Measurements from ENCODE around the gene CFAP65.

Gene CFAP65

DNA sequence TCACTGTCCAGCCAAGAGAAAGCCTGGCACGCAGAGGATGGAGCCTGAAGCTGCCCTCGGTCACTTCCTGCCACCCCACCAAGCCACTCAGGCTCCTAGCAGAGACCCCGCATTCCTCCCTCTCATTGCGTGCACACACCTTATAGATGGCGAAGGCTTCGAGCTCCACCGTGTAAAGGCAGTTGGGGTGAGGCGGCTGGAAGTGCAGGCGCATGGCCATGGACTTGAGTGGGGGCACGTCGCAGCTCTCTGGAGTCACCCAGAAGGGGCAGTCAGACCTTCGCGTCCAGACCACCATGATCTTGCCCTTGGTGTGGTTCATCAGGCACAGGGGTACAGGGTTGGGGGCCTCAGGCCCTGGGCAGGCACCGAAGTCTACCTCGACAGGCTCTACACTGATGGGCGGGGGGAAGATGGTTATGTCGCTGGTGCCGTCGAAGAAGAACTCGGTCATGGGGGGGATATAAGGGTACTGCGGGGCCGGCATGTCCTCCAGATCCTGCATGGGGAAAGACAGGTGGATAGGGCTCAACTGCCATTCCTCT, 13.7 kb downstream of the CFAP65 start:
- TF ChIP-seq POLR2AphosphoS5 (IDR thresholded peaks at IDR 0.05; ENCODE audit: low read depth, low read length): no peak
- no peak for TF ChIP-seq POLR2A (IDR thresholded peaks at IDR 0.05; ENCODE audit: low read depth, low read length)
- TF ChIP-seq POU2F2 (IDR thresholded peaks at IDR 0.05; ENCODE audit: low read depth, low read length): no peak
- TF ChIP-seq SPI1 (IDR thresholded peaks at IDR 0.05; ENCODE audit: low read depth, low read length): no peak
- no peak for TF ChIP-seq PAX5 (IDR thresholded peaks at IDR 0.05; ENCODE audit: insufficient read depth, low read length, severe bottlenecking)
- no peak for TF ChIP-seq TAF1 (IDR thresholded peaks at IDR 0.05; ENCODE audit: low read depth, low read length)
- FAIRE-seq (no peak), DNase-seq (ENCODE audit: insufficient read length, low spot score) (no peak)

DNA sequence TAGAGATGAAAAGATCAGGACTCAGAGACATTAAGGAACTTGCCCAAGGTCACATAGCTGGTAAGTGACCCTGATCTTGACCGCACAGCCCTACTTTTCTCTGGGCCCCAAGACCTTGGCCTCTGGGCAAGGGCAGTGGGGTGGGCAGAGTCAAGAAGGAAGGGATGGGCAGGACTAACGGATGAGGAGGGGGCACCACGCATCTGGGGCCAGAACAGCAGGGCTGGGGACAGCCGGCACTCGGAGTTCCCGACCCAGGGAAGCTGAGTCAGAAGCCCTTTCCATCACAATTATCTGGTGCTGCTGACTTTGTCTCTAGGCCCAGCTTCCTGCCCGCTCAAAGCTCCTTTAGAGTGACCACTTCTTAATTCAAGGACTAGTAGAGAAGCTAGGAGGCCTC, 14.4 kb downstream of the CFAP65 start:
- no peak for DNase-seq (ENCODE audit: insufficient read length, low spot score)
- TF ChIP-seq SPI1 (IDR thresholded peaks at IDR 0.05; ENCODE audit: low read depth, low read length): no peak
- no peak for TF ChIP-seq TAF1 (IDR thresholded peaks at IDR 0.05; ENCODE audit: low read depth, low read length)
- no peak for TF ChIP-seq POLR2AphosphoS5 (IDR thresholded peaks at IDR 0.05; ENCODE audit: low read depth, low read length)
- no peak for TF ChIP-seq POU2F2 (IDR thresholded peaks at IDR 0.05; ENCODE audit: low read depth, low read length)
- no peak for TF ChIP-seq PAX5 (IDR thresholded peaks at IDR 0.05; ENCODE audit: insufficient read depth, low read length, severe bottlenecking)
- TF ChIP-seq POLR2A (IDR thresholded peaks at IDR 0.05; ENCODE audit: low read depth, low read length): no peak
- no peak for FAIRE-seq

DNA sequence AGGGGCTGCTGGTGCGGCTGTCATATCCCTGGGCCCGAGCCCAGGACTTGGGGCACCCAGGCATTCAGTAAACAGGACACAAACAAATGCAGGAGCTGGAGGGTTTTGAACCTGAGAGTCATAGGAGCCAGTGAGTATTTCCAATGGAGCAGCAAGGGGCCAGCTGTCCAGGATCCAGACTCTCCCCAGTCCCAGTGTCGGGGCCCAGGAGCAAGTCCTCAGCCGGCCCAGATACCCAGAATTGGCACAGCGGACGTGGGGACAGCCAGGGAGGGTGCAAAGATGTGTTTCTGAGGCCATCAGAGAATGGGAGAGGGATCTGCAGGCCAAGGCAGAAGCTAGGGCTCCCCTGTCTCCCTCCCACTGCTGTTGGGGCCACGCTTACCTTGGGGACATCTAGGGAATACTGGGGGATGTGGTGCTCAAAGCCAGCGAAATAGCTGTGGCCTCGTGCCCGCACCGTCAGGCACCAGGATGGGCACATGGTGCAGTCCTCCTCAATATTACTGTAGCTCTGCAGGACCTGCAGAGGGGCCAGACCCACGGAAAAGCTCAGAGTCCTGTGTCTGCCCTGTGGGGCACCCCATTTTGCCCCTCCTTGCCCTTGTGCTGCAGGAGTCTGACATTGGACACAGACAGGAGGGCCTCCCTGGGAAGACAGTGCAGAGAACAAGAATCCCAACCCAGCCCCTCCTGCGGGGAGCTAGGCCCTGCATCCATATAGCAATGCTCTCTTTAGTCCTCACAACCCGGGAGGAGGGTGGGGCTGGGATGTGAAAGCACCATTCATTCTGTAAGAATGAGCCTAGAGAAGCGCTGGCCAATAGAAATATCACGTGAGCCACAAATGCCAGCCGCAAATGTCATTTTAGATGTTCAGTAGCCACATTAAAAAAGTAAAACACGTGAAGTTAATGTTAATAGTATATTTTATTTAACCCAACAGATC, 15.4 kb downstream of the CFAP65 start:
- no peak for FAIRE-seq
- TF ChIP-seq TAF1 (IDR thresholded peaks at IDR 0.05; ENCODE audit: low read depth, low read length) (no peak), POU2F2 (IDR thresholded peaks at IDR 0.05; ENCODE audit: low read depth, low read length) (no peak), PAX5 (IDR thresholded peaks at IDR 0.05; ENCODE audit: insufficient read depth, low read length, severe bottlenecking) (no peak), SPI1 (IDR thresholded peaks at IDR 0.05; ENCODE audit: low read depth, low read length) (no peak), POLR2AphosphoS5 (IDR thresholded peaks at IDR 0.05; ENCODE audit: low read depth, low read length) (no peak), POLR2A (IDR thresholded peaks at IDR 0.05; ENCODE audit: low read depth, low read length) (no peak)
- no peak for DNase-seq (ENCODE audit: insufficient read length, low spot score)

DNA sequence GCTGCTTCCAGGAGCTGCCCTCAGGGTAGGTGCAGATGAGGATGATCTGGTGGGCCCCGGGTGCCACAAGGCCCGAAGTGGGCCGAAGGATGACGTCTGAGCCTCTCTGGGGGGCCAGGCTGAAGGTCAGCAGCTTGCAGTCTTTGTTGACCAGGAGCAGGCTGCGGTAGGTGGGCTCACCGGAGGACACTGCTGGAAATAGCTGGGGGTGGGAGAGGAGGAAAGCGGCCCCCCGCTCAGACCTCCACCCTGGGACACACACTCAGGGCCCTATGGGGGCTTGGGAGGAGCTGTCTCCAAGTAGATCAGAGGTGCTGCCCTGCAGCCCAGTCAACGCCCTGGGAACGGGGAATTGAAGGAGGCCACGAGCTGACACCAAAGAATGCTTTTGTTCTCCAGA, 17.3 kb downstream of the CFAP65 start:
- FAIRE-seq (no peak), DNase-seq (ENCODE audit: insufficient read length, low spot score) (no peak)
- no peak for TF ChIP-seq POU2F2 (IDR thresholded peaks at IDR 0.05; ENCODE audit: low read depth, low read length)
- no peak for TF ChIP-seq PAX5 (IDR thresholded peaks at IDR 0.05; ENCODE audit: insufficient read depth, low read length, severe bottlenecking)
- no peak for TF ChIP-seq SPI1 (IDR thresholded peaks at IDR 0.05; ENCODE audit: low read depth, low read length)

GRCh38 chr2:219023045-219023605, 18.2 kb downstream of the CFAP65 start:
- no peak for FAIRE-seq
- DNase-seq (ENCODE audit: insufficient read length, low spot score): no peak
- TF ChIP-seq POLR2A (IDR thresholded peaks at IDR 0.05; ENCODE audit: low read depth, low read length) (no peak), SPI1 (IDR thresholded peaks at IDR 0.05; ENCODE audit: low read depth, low read length) (no peak), POU2F2 (IDR thresholded peaks at IDR 0.05; ENCODE audit: low read depth, low read length) (no peak), POLR2AphosphoS5 (IDR thresholded peaks at IDR 0.05; ENCODE audit: low read depth, low read length) (no peak), PAX5 (IDR thresholded peaks at IDR 0.05; ENCODE audit: insufficient read depth, low read length, severe bottlenecking) (no peak), TAF1 (IDR thresholded peaks at IDR 0.05; ENCODE audit: low read depth, low read length) (no peak)

GRCh38 chr2:219022616-219023015, 18.7 kb downstream of the CFAP65 start:
- TF ChIP-seq POU2F2 (IDR thresholded peaks at IDR 0.05; ENCODE audit: low read depth, low read length) (no peak), POLR2AphosphoS5 (IDR thresholded peaks at IDR 0.05; ENCODE audit: low read depth, low read length) (no peak), TAF1 (IDR thresholded peaks at IDR 0.05; ENCODE audit: low read depth, low read length) (no peak), SPI1 (IDR thresholded peaks at IDR 0.05; ENCODE audit: low read depth, low read length) (no peak), PAX5 (IDR thresholded peaks at IDR 0.05; ENCODE audit: insufficient read depth, low read length, severe bottlenecking) (no peak), POLR2A (IDR thresholded peaks at IDR 0.05; ENCODE audit: low read depth, low read length) (no peak)
- DNase-seq (ENCODE audit: insufficient read length, low spot score): no peak
- FAIRE-seq: no peak

- no peak for TF ChIP-seq POLR2AphosphoS5 (IDR thresholded peaks at IDR 0.05; ENCODE audit: low read depth, low read length)
- TF ChIP-seq POLR2A (IDR thresholded peaks at IDR 0.05; ENCODE audit: low read depth, low read length): no peak
- no peak for TF ChIP-seq SPI1 (IDR thresholded peaks at IDR 0.05; ENCODE audit: low read depth, low read length)
- no peak for TF ChIP-seq POU2F2 (IDR thresholded peaks at IDR 0.05; ENCODE audit: low read depth, low read length)
- no peak for TF ChIP-seq TAF1 (IDR thresholded peaks at IDR 0.05; ENCODE audit: low read depth, low read length)
- no peak for TF ChIP-seq PAX5 (IDR thresholded peaks at IDR 0.05; ENCODE audit: insufficient read depth, low read length, severe bottlenecking)
- FAIRE-seq: no peak
- DNase-seq (ENCODE audit: insufficient read length, low spot score): no peak
Measured at GRCh38 chr2:219022041-219022440, 19.3 kb downstream of the CFAP65 start.

DNA sequence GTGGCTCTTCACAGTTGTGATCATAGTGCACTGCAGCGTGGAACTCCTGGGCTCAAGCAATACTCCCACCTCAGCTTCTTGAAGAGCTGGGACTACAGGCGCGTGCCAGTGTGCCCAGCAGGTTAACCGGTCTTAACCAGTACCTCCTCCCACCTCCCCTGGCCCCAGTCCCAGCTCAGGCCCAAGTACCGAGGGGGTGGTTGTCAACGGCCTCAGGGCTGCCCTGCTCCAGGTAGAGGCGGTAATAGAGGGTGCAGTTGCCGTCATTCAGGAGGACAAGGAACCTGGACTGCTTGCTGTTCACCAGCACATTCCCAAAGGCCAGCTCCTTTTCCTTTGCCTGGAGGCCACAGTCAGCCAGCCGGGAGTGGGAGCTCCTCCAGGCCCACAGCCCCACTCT, 19.7 kb downstream of the CFAP65 start:
- FAIRE-seq (no peak), DNase-seq (ENCODE audit: insufficient read length, low spot score) (no peak)
- TF ChIP-seq PAX5 (IDR thresholded peaks at IDR 0.05; ENCODE audit: insufficient read depth, low read length, severe bottlenecking) (no peak), POLR2A (IDR thresholded peaks at IDR 0.05; ENCODE audit: low read depth, low read length) (no peak), POLR2AphosphoS5 (IDR thresholded peaks at IDR 0.05; ENCODE audit: low read depth, low read length) (no peak), TAF1 (IDR thresholded peaks at IDR 0.05; ENCODE audit: low read depth, low read length) (no peak), POU2F2 (IDR thresholded peaks at IDR 0.05; ENCODE audit: low read depth, low read length) (no peak), SPI1 (IDR thresholded peaks at IDR 0.05; ENCODE audit: low read depth, low read length) (no peak)
